DND-41 (cell line): ENCODE results near the gene MAP3K15.

ENCODE experiments used
- ATAC-seq: fragments of 200-7000 bp; cut with Tn5 transposase; 3 replicates; pipeline ENCODE4 v1.9.1; 2021; ENCODE audit warnings: low read depth; ENCODE audit not compliant: insufficient read depth
- DNase-seq: peaks from one replicate; pipeline ENCODE4 v3.0.0-alpha.2; 2020
- H2AFZ ChIP-seq: 2 replicates; pipeline ENCODE4 v1.6.0; 2012; ENCODE audit warnings: low read depth, low read length
- H3K27ac ChIP-seq: 2 replicates; pipeline ENCODE4 v1.5.1; 2012; ENCODE audit warnings: low read length, inconsistent platforms
- H3K27me3 ChIP-seq: fragments of 200-600 bp; sonication (generic); 2 replicates; pipeline ENCODE4 v1.6.0; 2012; ENCODE audit warnings: low read length, mild to moderate bottlenecking, inconsistent platforms; ENCODE audit not compliant: insufficient read depth, poor library complexity
- H3K36me3 ChIP-seq: 2 replicates; pipeline ENCODE4 v1.5.1; 2012; ENCODE audit warnings: low read length, inconsistent platforms; ENCODE audit not compliant: insufficient read depth
- H3K4me1 ChIP-seq: 2 replicates; pipeline ENCODE4 v1.5.1; 2012; ENCODE audit warnings: mild to moderate bottlenecking, low read length; ENCODE audit not compliant: insufficient read depth
- H3K4me2 ChIP-seq: 2 replicates; pipeline ENCODE4 v1.6.0; 2012; ENCODE audit warnings: mild to moderate bottlenecking, moderate library complexity, low read length, inconsistent platforms; ENCODE audit not compliant: insufficient read depth
- H3K4me3 ChIP-seq, 2 experiments: fragments of 200-600 bp in 1 of 2; shearing (Covaris generic) in 1 of 2; 2 replicates each; pipeline ENCODE4 v1.5.1; 2012 to 2016; ENCODE audit warnings: inconsistent platforms in 2 of 2, low read length in 2 of 2, mild to moderate bottlenecking in 2 of 2, low read depth in 1 of 2, moderate library complexity in 1 of 2
- H3K79me2 ChIP-seq: 2 replicates; pipeline ENCODE4 v1.6.0; 2012; ENCODE audit warnings: low read length, inconsistent platforms; ENCODE audit not compliant: insufficient read depth
- H3K9ac ChIP-seq: 2 replicates; pipeline ENCODE4 v1.6.0; 2012; ENCODE audit warnings: low read depth, mild to moderate bottlenecking, inconsistent platforms, low read length, moderate library complexity
- H3K9me3 ChIP-seq: 2 replicates; pipeline ENCODE4 v1.5.1; 2012; ENCODE audit warnings: low read length, moderate library complexity, mild to moderate bottlenecking, inconsistent platforms; ENCODE audit not compliant: insufficient read depth, severe bottlenecking
- H4K20me1 ChIP-seq: 2 replicates; pipeline ENCODE4 v1.6.0; 2012; ENCODE audit warnings: low read length; ENCODE audit not compliant: insufficient read depth
- CTCF ChIP-seq: IDR thresholded peaks from 2 replicates; pipeline ENCODE4 v1.5.1; 2012; ENCODE audit warnings: borderline replicate concordance, low read length, moderate library complexity, mild to moderate bottlenecking; ENCODE audit not compliant: poor library complexity, severe bottlenecking; ENCODE audit errors: extremely low read depth
- EZH2 ChIP-seq: IDR thresholded peaks from 3 replicates; pipeline ENCODE4 v1.6.1; 2012; ENCODE audit warnings: borderline replicate concordance, low read depth, mild to moderate bottlenecking, moderate library complexity, low read length, inconsistent platforms; ENCODE audit not compliant: severe bottlenecking

The MAP3K15 gene

GRCh38 chrX:19462879-19463278, 52.4 kb downstream of the MAP3K15 start:
- no peaks in the 10 kb centered on the region for H4K20me1 ChIP-seq
- no peaks in the 10 kb centered on the region for H3K27me3 ChIP-seq
- no peak overlapping the region for H3K27ac ChIP-seq
- no peak overlapping the region for H3K4me3 ChIP-seq
- H3K4me1 ChIP-seq, result no peaks in the 10 kb centered on the region
- TF ChIP-seq CTCF, result no peak
- no peak for TF ChIP-seq EZH2
- H3K79me2 ChIP-seq, result no peaks in the 10 kb centered on the region
- ATAC-seq (no peak), DNase-seq (no peak)
- H3K36me3 ChIP-seq, result no peaks in the 10 kb centered on the region
- H2AFZ ChIP-seq, result no peak overlapping the region
- no peak overlapping the region for H3K4me2 ChIP-seq
- no peak overlapping the region for H3K9ac ChIP-seq
- H3K9me3 ChIP-seq, result no peaks in the 10 kb centered on the region

DNA sequence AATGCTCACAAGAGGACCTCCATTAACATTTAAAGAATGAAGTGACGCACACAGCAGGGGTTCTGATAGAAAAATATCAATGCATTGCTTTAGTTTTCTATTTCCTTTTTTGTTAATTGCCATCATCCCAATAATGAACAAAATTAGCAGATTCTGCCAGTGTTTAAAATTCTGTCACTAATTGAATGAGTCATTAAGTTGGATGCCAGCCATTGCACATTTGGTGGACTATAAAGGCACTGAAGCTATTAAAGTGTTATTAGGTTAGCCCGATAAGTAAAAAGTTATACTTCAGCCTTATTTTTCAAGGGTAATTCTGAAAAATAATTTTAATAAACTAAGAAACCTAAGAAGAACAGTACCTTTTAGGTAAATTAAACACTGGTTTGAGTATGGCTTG, 53.1 kb downstream of the MAP3K15 start:
- no peak overlapping the region for H3K4me2 ChIP-seq
- no peaks in the 10 kb centered on the region for H3K79me2 ChIP-seq
- H3K36me3 ChIP-seq, result no peaks in the 10 kb centered on the region
- no peak overlapping the region for H3K9ac ChIP-seq
- no peak overlapping the region for H3K4me3 ChIP-seq
- no peak overlapping the region for H2AFZ ChIP-seq
- no peaks in the 10 kb centered on the region for H3K4me1 ChIP-seq
- no peak for DNase-seq
- no peak for ATAC-seq
- H3K27me3 ChIP-seq, result no peaks in the 10 kb centered on the region
- no peak overlapping the region for H3K27ac ChIP-seq
- H4K20me1 ChIP-seq, result no peaks in the 10 kb centered on the region
- H3K9me3 ChIP-seq, result no peaks in the 10 kb centered on the region
- TF ChIP-seq EZH2 (no peak), CTCF (no peak)

DNA sequence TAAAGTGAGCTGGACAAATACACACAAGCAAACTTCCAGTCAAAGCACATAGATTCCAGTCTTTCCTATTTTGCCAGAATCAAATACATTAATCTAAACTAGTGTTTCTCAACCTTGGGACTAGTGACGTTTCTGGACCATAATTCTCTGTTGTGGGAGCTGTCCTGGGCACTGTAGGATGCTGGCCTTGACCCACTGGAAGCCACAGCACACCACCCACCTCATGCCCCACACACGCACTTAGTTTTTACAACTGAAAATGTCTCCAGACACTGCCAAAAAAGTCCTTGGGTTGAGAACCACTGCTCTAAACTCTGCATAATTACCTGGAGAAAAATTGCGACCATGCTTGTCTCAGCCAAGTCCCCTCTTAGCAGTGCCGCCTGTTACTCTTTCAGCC, 57.6 kb downstream of the MAP3K15 start:
- Histone ChIP-seq H3K79me2 (no peaks in the 10 kb centered on the region), H3K36me3 (no peaks in the 10 kb centered on the region), H3K4me1 (no peaks in the 10 kb centered on the region), H3K9me3 (no peaks in the 10 kb centered on the region), H3K4me2 (no peak overlapping the region), H3K4me3 (no peak overlapping the region), H3K27ac (no peak overlapping the region), H2AFZ (no peak overlapping the region), H3K9ac (no peak overlapping the region), H4K20me1 (no peaks in the 10 kb centered on the region), H3K27me3 (no peaks in the 10 kb centered on the region)
- no peak for DNase-seq
- no peak for TF ChIP-seq CTCF
- no peak for TF ChIP-seq EZH2
- ATAC-seq, result no peak

DNA sequence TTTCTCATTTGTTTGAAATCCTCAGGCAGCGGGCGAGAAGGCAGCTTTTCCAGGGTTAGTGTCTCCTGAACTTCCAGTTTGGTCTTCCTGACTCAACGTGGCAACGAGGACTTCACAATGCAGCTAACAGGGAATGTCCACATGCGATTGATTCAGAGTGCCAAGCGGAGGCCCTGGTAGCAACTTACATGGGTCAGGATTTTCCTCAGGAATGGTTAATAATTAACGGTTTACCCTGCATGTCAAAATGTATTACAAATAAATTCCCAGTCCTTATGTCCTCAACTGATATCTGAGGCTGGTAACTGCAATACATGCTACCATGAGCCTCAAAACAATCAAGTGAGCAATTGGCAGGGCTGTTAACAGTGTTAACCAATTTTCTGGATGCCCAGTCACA, 67.2 kb downstream of the MAP3K15 start:
- H3K4me2 ChIP-seq, result no peak overlapping the region
- H3K9me3 ChIP-seq, result no peaks in the 10 kb centered on the region
- TF ChIP-seq CTCF (no peak), EZH2 (no peak)
- H3K9ac ChIP-seq, result no peak overlapping the region
- DNase-seq (no peak), ATAC-seq (no peak)
- H3K4me1 ChIP-seq, result no peaks in the 10 kb centered on the region
- H3K27ac ChIP-seq, result no peak overlapping the region
- H3K4me3 ChIP-seq, result no peak overlapping the region
- no peaks in the 10 kb centered on the region for H4K20me1 ChIP-seq
- no peaks in the 10 kb centered on the region for H3K27me3 ChIP-seq
- no peak overlapping the region for H2AFZ ChIP-seq
- no peaks in the 10 kb centered on the region for H3K36me3 ChIP-seq
- H3K79me2 ChIP-seq, result no peaks in the 10 kb centered on the region
